ENCODE data around the gene SLC37A1.
"Not testable (repeated sequence)": the region's sequence is repeated elsewhere in the genome, so short reads cannot be mapped to it uniquely, and the experiment has no call there.

Gene SLC37A1

DNA sequence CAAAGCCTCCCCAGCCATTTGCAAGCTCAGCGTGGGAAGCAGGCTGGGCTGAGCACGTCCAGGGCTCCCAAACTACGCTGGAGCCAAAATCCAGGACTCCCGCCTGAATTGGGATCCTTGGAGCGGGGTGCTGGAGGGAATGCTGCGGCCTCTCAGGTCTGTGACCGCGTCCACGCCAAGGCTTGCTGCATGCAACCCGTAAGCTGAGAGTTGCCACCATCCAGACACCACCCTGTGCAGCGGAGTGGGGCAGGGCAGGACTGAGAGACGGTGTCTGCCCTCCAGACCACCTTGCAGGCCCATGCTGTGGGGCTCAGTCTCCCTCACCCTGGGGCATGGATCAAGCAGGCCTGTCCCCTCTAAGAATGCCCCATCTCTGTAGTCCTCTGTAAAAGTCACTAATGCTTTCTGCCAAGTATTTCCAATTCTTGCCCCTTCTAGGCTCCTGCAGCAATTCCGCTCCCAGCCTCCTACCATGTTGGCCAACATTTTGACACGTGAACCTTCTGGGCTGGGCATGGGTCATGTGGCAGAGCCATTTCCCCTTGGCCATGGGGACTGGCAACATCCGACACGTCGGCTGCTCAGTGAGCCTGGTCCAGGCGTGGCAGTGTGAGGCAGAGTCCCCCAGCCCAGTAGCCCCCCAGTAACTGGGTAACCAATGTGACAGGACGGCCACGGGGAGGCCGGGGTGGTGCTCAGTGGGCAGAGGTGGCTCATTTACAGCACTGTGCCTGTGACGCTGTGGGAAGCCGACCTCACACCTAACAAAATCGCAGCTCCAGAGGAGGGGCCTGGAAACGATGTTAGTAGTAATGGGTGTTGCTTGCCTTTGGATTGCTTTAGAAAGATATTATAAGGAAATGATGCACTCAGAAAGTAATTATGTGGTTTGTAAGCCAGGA lies 81.9 kb downstream of the SLC37A1 start:
- DNase-seq (ENCODE audit: low spot score), result no peak

- no peak for DNase-seq (ENCODE audit: low spot score)
These were observed 83.0 kb downstream of the SLC37A1 start for GRCh38 chr21:42596657-42597056.

DNA sequence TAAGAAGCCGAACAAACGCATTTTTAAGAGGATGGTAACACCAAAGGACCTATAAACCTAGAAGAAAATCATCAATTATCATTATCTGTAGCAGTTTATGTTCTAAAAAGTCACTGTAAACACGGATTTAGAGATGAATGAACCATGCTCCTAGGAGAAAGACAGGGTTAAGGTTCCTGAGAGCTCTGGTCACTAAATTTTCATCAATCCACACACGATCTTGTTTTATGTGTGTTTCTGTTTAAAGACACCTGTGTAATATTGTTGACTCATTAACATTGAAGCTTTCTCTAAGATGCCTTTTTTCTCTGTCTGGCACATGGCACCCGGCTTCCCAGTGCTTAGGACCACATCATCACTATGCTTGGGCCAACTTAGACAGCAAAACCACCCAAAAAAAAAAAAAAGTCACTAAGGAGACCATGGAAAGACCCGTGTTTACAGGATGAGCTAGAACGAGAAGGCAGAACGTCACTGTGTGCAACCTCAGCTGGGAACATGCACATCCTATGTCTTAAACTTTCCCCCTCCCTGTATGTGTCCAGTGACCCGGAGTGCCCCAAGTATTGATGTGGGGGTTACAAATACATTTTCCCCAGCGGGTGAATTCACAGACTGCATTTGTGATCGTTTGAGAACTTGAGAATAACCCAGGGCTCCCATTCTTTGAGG lies 84.0 kb downstream of the SLC37A1 start:
- no peak for DNase-seq (ENCODE audit: low spot score)

DNA sequence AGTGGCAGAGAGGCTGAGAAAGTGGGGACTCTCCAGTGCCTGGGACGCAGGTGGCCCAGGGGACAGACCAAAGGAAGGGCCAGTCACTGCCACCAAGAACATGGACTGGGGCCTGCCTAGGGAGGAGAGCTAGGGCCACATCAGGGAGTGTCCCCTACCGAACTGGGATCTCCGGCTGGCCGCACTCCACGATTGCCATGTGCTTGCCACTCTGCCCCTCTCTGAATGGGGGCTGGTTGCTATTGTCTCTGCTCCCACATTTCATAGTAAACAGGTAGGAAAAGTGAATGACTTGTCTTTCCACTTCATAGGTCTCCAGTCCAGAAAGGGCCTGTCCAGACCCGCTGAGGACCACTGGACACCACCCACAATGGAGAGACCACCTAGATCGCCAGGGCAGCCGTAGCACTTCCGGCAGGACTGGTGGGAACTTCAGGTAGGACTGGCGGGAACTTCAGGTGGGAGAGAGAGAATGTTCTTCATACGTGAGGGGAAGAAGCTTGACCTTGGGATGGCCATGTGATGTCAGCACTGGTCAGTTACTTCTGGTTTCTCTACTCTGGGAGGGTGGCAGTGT lies 84.6 kb downstream of the SLC37A1 start:
- no peak for DNase-seq (ENCODE audit: low spot score)

DNA sequence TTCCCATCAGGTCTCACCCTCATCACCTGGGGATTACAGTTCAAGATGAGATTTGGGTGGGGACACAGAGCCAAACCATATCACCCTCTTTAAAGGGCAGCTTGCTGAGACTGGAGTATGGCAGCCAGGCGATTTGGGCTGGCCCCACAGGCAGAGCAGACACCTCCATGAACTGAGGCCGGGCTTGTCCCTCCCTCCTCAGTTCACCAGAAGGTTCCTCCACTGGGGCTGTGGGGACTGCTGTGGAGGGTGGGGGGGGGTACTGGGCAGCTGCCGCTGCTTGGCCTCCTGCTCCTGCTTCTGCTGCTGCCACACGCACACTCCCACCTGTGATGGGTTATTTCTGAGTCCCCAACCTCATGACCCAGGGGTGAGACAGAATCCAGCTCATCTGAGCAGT lies 85.8 kb downstream of the SLC37A1 start:
- DNase-seq (ENCODE audit: low spot score), result no peak

DNA sequence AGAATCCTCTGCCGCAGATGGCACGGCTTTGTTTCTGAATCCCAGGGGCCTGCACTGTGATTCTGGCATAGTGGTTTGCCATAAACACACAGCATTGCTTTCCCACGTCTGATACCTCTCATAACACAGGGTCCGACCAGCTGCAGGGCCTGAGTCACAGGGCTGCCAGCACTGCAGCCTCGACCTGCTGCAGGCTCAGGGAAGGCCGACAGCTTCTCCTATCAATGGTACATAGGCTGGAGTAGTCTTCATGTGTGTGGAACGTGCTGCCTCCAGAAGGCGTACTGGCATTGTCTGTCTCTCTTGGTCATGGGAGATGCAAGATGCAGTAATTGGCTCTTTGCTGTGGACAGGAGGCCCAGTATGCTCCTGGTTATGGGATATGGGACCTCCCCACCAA lies 86.3 kb downstream of the SLC37A1 start:
- DNase-seq (ENCODE audit: low spot score), result no peak

- no peak for DNase-seq (ENCODE audit: low spot score)
These were observed 88.0 kb downstream of the SLC37A1 start for GRCh38 chr21:42601656-42602055.

GRCh38 chr21:42607102-42607501 lies 93.5 kb downstream of the SLC37A1 start:
- DNase-seq (ENCODE audit: low spot score), result no peak

GRCh38 chr21:42607525-42608102 lies 94.0 kb downstream of the SLC37A1 start:
- no peak for DNase-seq (ENCODE audit: low spot score)

GRCh38 chr21:42608446-42608845 lies 94.8 kb downstream of the SLC37A1 start:
- DNase-seq (ENCODE audit: low spot score), result no peak

- no peak for DNase-seq (ENCODE audit: low spot score)
These were observed 96.2 kb downstream of the SLC37A1 start for GRCh38 chr21:42609811-42610210.

- no peak for DNase-seq (ENCODE audit: low spot score)
These were observed 98.2 kb downstream of the SLC37A1 start for GRCh38 chr21:42611852-42612251.

GRCh38 chr21:42612390-42612789 lies 98.7 kb downstream of the SLC37A1 start:
- DNase-seq (ENCODE audit: low spot score), result no peak

- DNase-seq (ENCODE audit: low spot score), result no peak
These were observed 100.1 kb downstream of the SLC37A1 start for GRCh38 chr21:42613756-42614155.

GRCh38 chr21:42614396-42614795 lies 100.7 kb downstream of the SLC37A1 start:
- DNase-seq (ENCODE audit: low spot score), result no peak

GRCh38 chr21:42614811-42615351 lies 101.2 kb downstream of the SLC37A1 start:
- DNase-seq (ENCODE audit: low spot score), result peak; percentile 41

GRCh38 chr21:42615377-42615776 lies 101.7 kb downstream of the SLC37A1 start:
- DNase-seq (ENCODE audit: low spot score), result not testable (repeated sequence)

DNA sequence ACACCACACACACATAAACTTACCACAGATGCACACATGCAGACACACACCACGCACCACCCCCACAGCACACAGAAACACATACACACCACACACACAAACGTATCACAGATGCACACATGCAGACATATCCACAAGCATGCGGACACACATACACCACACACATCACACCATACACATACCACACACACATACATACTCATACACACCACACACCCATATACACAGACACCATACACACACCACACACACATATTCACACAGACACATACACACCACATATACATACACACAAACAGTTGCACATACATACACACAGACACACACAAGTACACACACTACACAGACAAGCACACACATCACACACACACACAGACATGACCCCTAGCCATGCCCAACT lies 102.3 kb downstream of the SLC37A1 start:
- no peak for DNase-seq (ENCODE audit: low spot score)

DNA sequence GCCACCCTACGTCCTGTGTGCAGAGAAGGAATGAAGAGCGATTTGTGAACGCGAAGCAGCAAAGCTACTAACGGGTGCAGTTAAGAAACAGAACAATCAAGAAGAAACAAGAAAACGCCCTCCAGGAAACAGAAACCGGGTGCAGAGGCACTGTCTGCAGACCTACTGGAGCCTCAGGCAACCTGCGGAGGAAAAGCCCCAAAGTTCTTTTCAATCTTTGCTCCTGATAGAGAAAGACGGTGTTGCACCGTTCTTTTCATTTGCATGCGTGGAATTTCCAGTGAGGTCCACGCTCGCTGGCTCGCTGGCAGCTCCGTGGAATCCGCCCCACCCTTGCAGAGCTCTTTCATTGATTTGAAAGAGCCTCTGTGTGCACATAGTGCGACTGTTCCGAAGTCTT lies 102.8 kb downstream of the SLC37A1 start:
- DNase-seq (ENCODE audit: low spot score), result no peak

- no peak for DNase-seq (ENCODE audit: low spot score)
These were observed 103.3 kb downstream of the SLC37A1 start for GRCh38 chr21:42616941-42617340.

DNA sequence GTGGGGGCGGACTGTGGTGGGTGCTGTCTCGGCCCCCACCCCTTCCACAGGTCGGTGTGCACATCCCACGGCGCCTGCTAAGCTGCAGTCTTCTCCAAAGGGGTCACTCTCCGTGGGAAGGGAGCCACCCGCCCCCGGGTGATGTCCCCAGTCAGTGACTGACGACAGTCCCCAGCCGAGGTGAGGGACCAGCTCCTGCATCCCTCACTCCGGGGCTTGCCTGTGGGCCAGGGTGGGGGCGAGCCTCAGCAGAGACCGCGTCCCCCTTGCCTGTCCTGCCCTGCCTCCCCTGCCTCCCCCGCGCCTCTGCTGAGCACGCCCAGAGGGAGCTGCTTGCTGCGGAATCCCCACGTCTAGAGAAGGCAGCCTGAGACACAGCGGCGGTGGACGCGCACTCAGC lies 103.8 kb downstream of the SLC37A1 start:
- no peak for DNase-seq (ENCODE audit: low spot score)

GRCh38 chr21:42618707-42619102 lies 105.1 kb downstream of the SLC37A1 start:
- no peak for DNase-seq (ENCODE audit: low spot score)
